SK-N-SH (cell line): Measurements from ENCODE around the gene MXRA8.
"Not testable (repeated sequence)": the region's sequence is repeated elsewhere in the genome, so short reads cannot be mapped to it uniquely, and the experiment has no call there.

ENCODE experiments used
- CTCF ChIP-seq: fragments of 200-600 bp; sonication (generic); IDR thresholded peaks from 2 replicates; pipeline ENCODE4 v1.6.1; 2017; ENCODE audit warnings: antibody characterized with exemption, mild to moderate bottlenecking, moderate library complexity
- EP300 ChIP-seq, 2 experiments: IDR thresholded peaks; 2 replicates each; pipeline versions ENCODE4 v1.4.0 to v1.6.1; 2012; ENCODE audit warnings: borderline replicate concordance in 1 of 2, low read depth in 1 of 2, low read length in 1 of 2
- FOXJ3 ChIP-seq: sonication (generic); formaldehyde crosslinking; IDR thresholded peaks from 2 replicates; pipeline ENCODE4 v1.5.1; 2020; ENCODE audit warnings: mild to moderate bottlenecking, missing genetic modification reagents
- IRF3 ChIP-seq: fragments of 150-350 bp; IDR thresholded peaks from 2 replicates; pipeline ENCODE4 v1.6.1; 2016; ENCODE audit warnings: mild to moderate bottlenecking, low read depth, low read length
- JUND ChIP-seq: IDR thresholded peaks from 2 replicates; pipeline ENCODE4 v1.4.0; 2012
- MAX ChIP-seq: IDR thresholded peaks from 2 replicates; pipeline ENCODE4 v1.4.0; 2012; ENCODE audit warnings: low read depth
- POLR2AphosphoS5 ChIP-seq: IDR thresholded peaks from 2 replicates; pipeline ENCODE4 v1.6.1; 2012; ENCODE audit warnings: low read depth, low read length
- REST ChIP-seq: IDR thresholded peaks from 2 replicates; pipeline ENCODE4 v1.6.1; 2012; ENCODE audit warnings: mild to moderate bottlenecking, low read depth, low read length, moderate library complexity
- RXRA ChIP-seq: IDR thresholded peaks from 2 replicates; pipeline ENCODE4 v1.4.0; 2012; ENCODE audit warnings: low read depth, mild to moderate bottlenecking, borderline replicate concordance
- TEAD4 ChIP-seq: IDR thresholded peaks from 2 replicates; pipeline ENCODE4 v1.4.0; 2012; ENCODE audit warnings: mild to moderate bottlenecking, borderline replicate concordance; ENCODE audit not compliant: insufficient read depth

- TF ChIP-seq MAX; REST; CTCF; FOXJ3 (CRISPR knock-in tag); JUND; EP300 (IDR thresholded peaks at IDR 0.05; ENCODE audit: borderline replicate concordance in 1 of 2, low read depth in 1 of 2, low read length in 1 of 2); TEAD4; POLR2AphosphoS5; RXRA; IRF3: not testable (repeated sequence)
These were observed 11.7 kb upstream of the MXRA8 start for GRCh38 chr1:1370094-1370493.
